Measurements from ENCODE around the gene CHSY3. TPM values are rescaled to one million over a fixed set of nuclear protein-coding genes. Genes with fewer than 3 reads are reported as not detected.

Gene CHSY3
- total RNA-seq, 6 experiments from 2014 or later, result 1.2 to 4.6 (median 1.4) TPM

DNA sequence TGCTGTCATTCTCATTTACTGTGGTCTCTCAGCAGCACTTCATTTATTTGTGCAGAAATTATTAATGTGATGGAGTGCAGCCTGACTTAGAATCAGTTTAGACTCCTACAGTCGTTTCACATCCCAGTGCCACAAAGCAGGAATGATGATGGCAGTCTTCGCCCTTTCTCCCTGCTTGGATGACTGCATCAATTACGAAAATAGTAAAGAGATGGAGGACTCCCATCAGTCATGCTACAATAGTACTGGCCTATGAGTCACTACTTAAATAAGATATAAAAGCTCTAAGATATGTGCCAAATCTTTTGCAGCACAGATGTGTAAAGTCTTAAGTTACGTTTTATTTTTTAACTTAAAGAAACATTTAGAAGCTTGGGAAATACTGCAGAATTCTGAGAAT, 263.9 kb downstream of the CHSY3 start:
- ATAC-seq (no peak), DNase-seq (no peak)
- Histone ChIP-seq H3K4me1 (no peaks in the 10 kb centered on the region), H3K27ac (no peak overlapping the region), H3K27me3 (no peaks in the 10 kb centered on the region), H3K9me3 (no peaks in the 10 kb centered on the region), H3K4me3 (no peak overlapping the region), H3K36me3 (no peaks in the 10 kb centered on the region)
- intact Hi-C loops (cut with DNase I), result no loop called here
- TF ChIP-seq POLR2A (IDR thresholded peaks at IDR 0.05) (no peak), CTCF (IDR thresholded peaks at IDR 0.05) (no peak)
- WGBS (ENCODE audit: insufficient coverage, low coverage, low lambda C conversion rate, missing lambda C conversion rate), result 73% methylated on average over 4 of the region's 4 CpGs

DNA sequence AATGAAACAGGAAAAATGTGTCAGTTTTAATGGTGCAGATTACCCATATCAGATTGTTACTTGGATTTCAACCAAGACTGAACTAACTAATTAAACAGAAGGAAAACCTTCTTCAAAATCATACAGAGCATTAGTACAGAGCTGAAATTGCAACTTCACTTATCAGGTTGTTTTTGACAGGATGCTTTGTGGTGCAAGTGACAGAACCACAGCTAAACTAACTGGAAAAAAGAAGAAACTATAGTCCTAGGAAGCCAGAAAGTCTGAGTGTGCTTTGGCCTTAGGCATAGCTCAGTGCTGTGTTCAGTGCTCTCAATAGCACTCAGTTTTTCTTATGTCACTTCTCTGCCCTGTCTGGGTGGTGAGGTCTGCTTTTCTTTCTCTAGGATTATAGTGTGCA, 267.4 kb downstream of the CHSY3 start:
- H3K27me3 ChIP-seq, result no peaks in the 10 kb centered on the region
- no peaks in the 10 kb centered on the region for H3K36me3 ChIP-seq
- no peak overlapping the region for H3K27ac ChIP-seq
- no peak for TF ChIP-seq CTCF (IDR thresholded peaks at IDR 0.05)
- no peak for TF ChIP-seq POLR2A (IDR thresholded peaks at IDR 0.05)
- intact Hi-C loops (cut with DNase I), result no loop called here
- ATAC-seq (no peak), DNase-seq (no peak)
- H3K4me1 ChIP-seq, result no peaks in the 10 kb centered on the region
- no peaks in the 10 kb centered on the region for H3K9me3 ChIP-seq
- no peak overlapping the region for H3K4me3 ChIP-seq

- 59% methylated on average over 7 of the region's 7 CpGs for WGBS (ENCODE audit: insufficient coverage, low coverage, low lambda C conversion rate, missing lambda C conversion rate)
- H3K4me1 ChIP-seq, result no peaks in the 10 kb centered on the region
- H3K27ac ChIP-seq, result no peak overlapping the region
- DNase-seq, result no peak
- no peak for ATAC-seq
- H3K36me3 ChIP-seq, result peaks cover 0 to 2% (median 0%) of the 10 kb centered on the region in 4 donors
- intact Hi-C loops (cut with DNase I), result no loop called here
- no peak overlapping the region for H3K4me3 ChIP-seq
- no peaks in the 10 kb centered on the region for H3K27me3 ChIP-seq
- no peaks in the 10 kb centered on the region for H3K9me3 ChIP-seq
- TF ChIP-seq CTCF (IDR thresholded peaks at IDR 0.05) (no peak), POLR2A (IDR thresholded peaks at IDR 0.05) (no peak)
These were observed 278.9 kb downstream of the CHSY3 start for GRCh38 chr5:130183115-130183514.

DNA sequence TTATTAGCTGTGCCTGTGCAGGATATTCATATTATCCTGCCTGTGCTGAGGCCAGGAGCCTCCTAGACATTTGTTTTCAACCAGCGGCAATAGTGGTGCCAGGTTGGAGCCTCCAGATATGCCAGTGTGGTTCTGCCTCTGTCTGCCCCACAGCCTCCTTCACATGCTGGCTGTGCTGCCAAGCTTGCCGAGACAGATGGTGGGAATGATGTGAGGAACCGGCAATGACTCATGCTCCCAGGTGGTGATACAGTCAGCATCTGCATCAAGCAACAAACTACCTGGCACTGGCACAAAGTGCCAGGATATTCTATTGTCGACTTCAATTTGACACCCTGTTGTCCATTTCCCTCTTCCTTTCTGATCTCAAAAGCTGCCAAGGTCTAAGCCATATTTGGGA, 285.7 kb downstream of the CHSY3 start:
- ATAC-seq, result no peak
- Histone ChIP-seq H3K4me3 (no peak overlapping the region), H3K27ac (no peak overlapping the region), H3K27me3 (no peaks in the 10 kb centered on the region), H3K4me1 (no peaks in the 10 kb centered on the region), H3K36me3 (peaks cover 0 to 2% (median 0%) of the 10 kb centered on the region in 4 donors), H3K9me3 (no peaks in the 10 kb centered on the region)
- intact Hi-C loops (cut with DNase I), result no loop called here
- DNase-seq, result no peak
- WGBS (ENCODE audit: insufficient coverage, low coverage, low lambda C conversion rate, missing lambda C conversion rate), result 66% methylated on average over 3 of the region's 4 CpGs
- TF ChIP-seq CTCF (IDR thresholded peaks at IDR 0.05) (no peak), POLR2A (IDR thresholded peaks at IDR 0.05) (no peak)

- TF ChIP-seq POLR2A (IDR thresholded peaks at IDR 0.05) (no peak), CTCF (IDR thresholded peaks at IDR 0.05) (no peak)
- intact Hi-C loops (cut with DNase I), result no loop called here
- 24% methylated on average over 3 of the region's 3 CpGs for WGBS (ENCODE audit: insufficient coverage, low coverage, low lambda C conversion rate, missing lambda C conversion rate)
- DNase-seq, result no peak
- Histone ChIP-seq H3K4me1 (no peaks in the 10 kb centered on the region), H3K36me3 (no peaks in the 10 kb centered on the region), H3K9me3 (no peaks in the 10 kb centered on the region), H3K27ac (no peak overlapping the region), H3K4me3 (no peak overlapping the region), H3K27me3 (no peaks in the 10 kb centered on the region)
- no peak for ATAC-seq
These were observed 294.7 kb downstream of the CHSY3 start for GRCh38 chr5:130198927-130199326.
